ENCODE measurements around the gene STAT2.

- TF ChIP-seq, protein P1, sequence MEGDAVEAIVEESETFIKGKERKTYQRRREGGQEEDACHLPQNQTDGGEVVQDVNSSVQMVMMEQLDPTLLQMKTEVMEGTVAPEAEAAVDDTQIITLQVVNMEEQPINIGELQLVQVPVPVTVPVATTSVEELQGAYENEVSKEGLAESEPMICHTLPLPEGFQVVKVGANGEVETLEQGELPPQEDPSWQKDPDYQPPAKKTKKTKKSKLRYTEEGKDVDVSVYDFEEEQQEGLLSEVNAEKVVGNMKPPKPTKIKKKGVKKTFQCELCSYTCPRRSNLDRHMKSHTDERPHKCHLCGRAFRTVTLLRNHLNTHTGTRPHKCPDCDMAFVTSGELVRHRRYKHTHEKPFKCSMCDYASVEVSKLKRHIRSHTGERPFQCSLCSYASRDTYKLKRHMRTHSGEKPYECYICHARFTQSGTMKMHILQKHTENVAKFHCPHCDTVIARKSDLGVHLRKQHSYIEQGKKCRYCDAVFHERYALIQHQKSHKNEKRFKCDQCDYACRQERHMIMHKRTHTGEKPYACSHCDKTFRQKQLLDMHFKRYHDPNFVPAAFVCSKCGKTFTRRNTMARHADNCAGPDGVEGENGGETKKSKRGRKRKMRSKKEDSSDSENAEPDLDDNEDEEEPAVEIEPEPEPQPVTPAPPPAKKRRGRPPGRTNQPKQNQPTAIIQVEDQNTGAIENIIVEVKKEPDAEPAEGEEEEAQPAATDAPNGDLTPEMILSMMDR (optimal IDR thresholded peaks at IDR 0.05 in 1 of 3, IDR thresholded peaks at IDR 0.05 in 1 of 3, conservative IDR thresholded peaks at IDR 0.05 in 1 of 3; ENCODE audit: extremely low read depth in 1 of 3, insufficient read depth in 2 of 3, low read length in 3 of 3) = no peak
- TF ChIP-seq EZH2 (IDR thresholded peaks at IDR 0.05; ENCODE audit: low read length) = no peak
Observed at GRCh38 chr12:56317675-56318074, 42.2 kb downstream of the STAT2 start.

Measured in keratinocyte (primary cell).